Psoas muscle (tissue), 8 donors: ENCODE data around the gene TLX1. TPM values are rescaled to one million over a fixed set of nuclear protein-coding genes. Genes with fewer than 3 reads are reported as not detected.

Source experiments
- ATAC-seq, 4 donors: fragments of 200-7000 bp; cut with Tn5 transposase; one replicate each; pipeline ENCODE4 v1.9.1; 2020; ENCODE audit warnings: moderate library complexity in 3 of 4, mild to moderate bottlenecking in 2 of 4
- DNase-seq, 2 donors: peaks; one replicate each; pipeline ENCODE4 v3.0.0-alpha.2; 2020
- H3K27ac ChIP-seq: fragments of 200-600 bp; one replicate; pipeline ENCODE4 v1.8.0; 2022
- H3K27me3 ChIP-seq, 3 donors: fragments of 200-600 bp in 1 of 3; one replicate each; pipeline versions ENCODE4 v1.6.1 to v1.8.0; 2013 to 2022; ENCODE audit warnings: low read length in 2 of 3, mild to moderate bottlenecking in 2 of 3, moderate library complexity in 1 of 3; ENCODE audit not compliant: insufficient read depth in 3 of 3
- H3K36me3 ChIP-seq, 2 donors: fragments of 200-600 bp in 1 of 2; one replicate each; pipeline versions ENCODE4 v1.6.1 to v1.8.0; 2013 to 2022; ENCODE audit warnings: low read depth in 1 of 2, mild to moderate bottlenecking in 1 of 2, moderate library complexity in 1 of 2; ENCODE audit not compliant: insufficient read depth in 1 of 2
- H3K4me1 ChIP-seq: fragments of 200-600 bp; one replicate; pipeline ENCODE4 v1.8.0; 2022
- H3K4me3 ChIP-seq: fragments of 200-600 bp; one replicate; pipeline ENCODE4 v1.8.0; 2022; ENCODE audit warnings: mild to moderate bottlenecking
- H3K9me3 ChIP-seq: fragments of 200-600 bp; one replicate; pipeline ENCODE4 v1.8.0; 2022
- WGBS, 3 donors: extraction: QIAGEN DNeasy Blood & Tissue Kit; methylation state at CpG; one replicate each; pipeline versions ENCODE4 v1.1.6 to v1.1.7; 2013; 5-methylcytosine and 5-hydroxymethylcytosine counted together
- intact Hi-C, 2 donors: fragments of 100-400 bp; cut with DNase I; formaldehyde crosslinking; loops; one replicate each; pipeline versions ENCODE4 v1.11.0 to v1.14.2; 2022
- polyA plus RNA-seq, 3 donors: library from polyadenylated mRNA; stranded (reverse); fragments of 200-250 nt; gene quantifications; one replicate each; pipeline ENCODE4 v1.2.3, GENCODE V29; 2013
- total RNA-seq, 4 donors: library from RNA; stranded (reverse); fragmentation: NEBNext Ultra II Directional in 2 of 4; extraction: Animal tissue kit (Norgen Biotek cat#: 25700) in 2 of 4; gene quantifications; one replicate each; pipeline versions ENCODE4 v1.2.1 to v1.2.4, GENCODE V29; 2021 to 2023
- TF ChIP-seq, protein P1 (sequence below): fragments of 200-600 bp; IDR thresholded peaks from one replicate; pipeline ENCODE4 v1.8.0; 2022; ENCODE audit warnings: antibody characterized with exemption
- donor health status: healthy with polysubstance abuse.
- donor health status: DM: no; HTN: no; CAD: no; lungs with moderate emphysema.
- donor health status: Bipolar disorder and iron deficiency.
- donor health status: healthy.
- donor health status: DM: yes; HTN: yes; CAD: no.
- donor health status: DM: no; HTN: no; CAD: no.
- donor health status: DM: no; HTN: no; CAD: no.
- donor health status: DM: yes; HTN: yes; CAD: no.

Gene TLX1
- total and polyA plus RNA-seq, 7 donors, result not detected

DNA sequence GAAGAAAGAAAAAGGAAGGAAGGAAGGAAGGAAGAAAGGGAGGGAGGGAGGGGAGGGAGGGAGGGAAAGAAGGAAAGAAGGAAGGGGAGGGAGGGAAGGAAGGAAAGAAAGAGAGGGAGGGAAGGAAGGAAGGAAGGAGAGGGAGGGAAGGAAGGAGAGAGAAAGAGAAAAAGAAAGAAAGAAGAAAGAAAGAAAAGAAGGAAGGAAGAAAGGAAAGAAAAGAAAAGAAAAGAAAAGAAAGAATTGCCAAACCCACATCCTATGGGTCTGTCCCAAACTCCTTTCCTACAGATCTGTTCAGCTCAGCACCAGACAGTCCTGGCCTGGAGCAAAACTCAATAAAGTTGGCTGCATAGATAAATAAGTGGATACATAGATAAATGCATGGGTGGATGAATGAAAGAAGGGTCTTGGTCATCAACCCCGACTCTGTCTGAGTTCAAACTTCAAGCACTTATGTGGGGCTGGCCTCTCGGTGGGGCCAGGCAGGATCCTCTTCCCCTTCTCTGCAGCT is 17.2 kb upstream of the TLX1 start:
- Histone ChIP-seq H3K27me3 (peaks cover 0 to 33% (median 0%) of the 10 kb centered on the region in 3 donors), H3K27ac (no peak overlapping the region), H3K4me3 (no peak overlapping the region), H3K36me3 (no peaks in the 10 kb centered on the region), H3K9me3 (no peaks in the 10 kb centered on the region), H3K4me1 (no peaks in the 10 kb centered on the region)
- intact Hi-C loops, result no loop called here
- TF ChIP-seq, protein P1, sequence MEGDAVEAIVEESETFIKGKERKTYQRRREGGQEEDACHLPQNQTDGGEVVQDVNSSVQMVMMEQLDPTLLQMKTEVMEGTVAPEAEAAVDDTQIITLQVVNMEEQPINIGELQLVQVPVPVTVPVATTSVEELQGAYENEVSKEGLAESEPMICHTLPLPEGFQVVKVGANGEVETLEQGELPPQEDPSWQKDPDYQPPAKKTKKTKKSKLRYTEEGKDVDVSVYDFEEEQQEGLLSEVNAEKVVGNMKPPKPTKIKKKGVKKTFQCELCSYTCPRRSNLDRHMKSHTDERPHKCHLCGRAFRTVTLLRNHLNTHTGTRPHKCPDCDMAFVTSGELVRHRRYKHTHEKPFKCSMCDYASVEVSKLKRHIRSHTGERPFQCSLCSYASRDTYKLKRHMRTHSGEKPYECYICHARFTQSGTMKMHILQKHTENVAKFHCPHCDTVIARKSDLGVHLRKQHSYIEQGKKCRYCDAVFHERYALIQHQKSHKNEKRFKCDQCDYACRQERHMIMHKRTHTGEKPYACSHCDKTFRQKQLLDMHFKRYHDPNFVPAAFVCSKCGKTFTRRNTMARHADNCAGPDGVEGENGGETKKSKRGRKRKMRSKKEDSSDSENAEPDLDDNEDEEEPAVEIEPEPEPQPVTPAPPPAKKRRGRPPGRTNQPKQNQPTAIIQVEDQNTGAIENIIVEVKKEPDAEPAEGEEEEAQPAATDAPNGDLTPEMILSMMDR, result no peak
- no peak for DNase-seq
- WGBS, 3 donors, result 63 to 65% (median 65%) methylated on average over 2 of the region's 2 CpGs
- no peak for ATAC-seq

DNA sequence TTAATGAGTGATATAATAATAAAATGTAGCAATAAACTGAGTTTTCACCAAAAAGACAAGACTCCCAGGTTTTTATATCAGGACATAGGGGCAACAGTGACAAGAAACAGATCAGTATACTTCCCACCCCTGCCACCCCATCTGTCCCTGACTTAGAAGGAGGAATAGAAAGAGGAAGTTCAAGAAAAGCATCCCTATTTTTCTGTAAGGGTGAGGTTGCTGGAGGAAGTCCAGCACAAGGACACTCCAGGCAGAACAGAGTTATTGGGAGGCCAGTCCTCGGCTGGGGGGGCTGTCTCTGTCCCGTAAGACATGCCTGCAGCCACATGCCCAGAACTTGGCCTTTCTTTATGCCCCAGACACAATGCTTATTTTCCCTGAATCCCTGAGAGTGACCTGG is 16.5 kb upstream of the TLX1 start:
- peaks cover 0 to 40% (median 3%) of the 10 kb centered on the region in 3 donors for H3K27me3 ChIP-seq
- peak in 1 of 2 donors; percentile 8 for DNase-seq

DNA sequence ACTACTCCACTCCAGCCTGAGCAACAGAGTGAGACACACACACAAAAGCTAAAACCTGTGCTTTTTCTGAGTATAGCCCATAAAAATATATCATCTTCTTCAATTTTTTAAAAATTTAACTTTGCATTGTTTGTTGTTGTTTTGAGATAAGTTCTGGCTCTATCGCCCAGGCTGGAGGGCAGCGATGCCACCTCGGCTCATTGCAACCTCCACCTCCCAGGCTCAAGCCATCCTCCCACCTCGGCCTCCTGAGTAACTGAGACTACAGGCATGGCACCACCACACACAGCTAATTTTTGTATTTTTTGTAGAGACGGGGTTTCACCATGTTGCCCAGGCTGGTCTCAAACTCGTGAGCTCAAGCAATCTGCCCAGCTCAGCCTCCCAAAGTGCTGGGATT is 14.3 kb upstream of the TLX1 start:
- intact Hi-C loops, result no loop called here
- H3K27me3 ChIP-seq, result peaks cover 0 to 60% (median 13%) of the 10 kb centered on the region in 3 donors
- peak in 1 of 2 donors; percentile 23 for DNase-seq
- ATAC-seq, result no peak
- H3K9me3 ChIP-seq, result no peaks in the 10 kb centered on the region
- H3K27ac ChIP-seq, result no peak overlapping the region
- WGBS, 3 donors, result 84 to 87% (median 84%) methylated on average over 6 of the region's 6 CpGs
- H3K4me3 ChIP-seq, result no peak overlapping the region
- peaks cover 3% of the 10 kb centered on the region for H3K4me1 ChIP-seq
- H3K36me3 ChIP-seq, result no peaks in the 10 kb centered on the region
- TF ChIP-seq, protein P1, result no peak

More for the DNA sequence above, 16.5 kb upstream of the TLX1 start:
- Histone ChIP-seq H3K4me3 (no peak overlapping the region), H3K27ac (no peak overlapping the region), H3K36me3 (no peaks in the 10 kb centered on the region), H3K4me1 (no peaks in the 10 kb centered on the region), H3K9me3 (no peaks in the 10 kb centered on the region)
- 49 to 71% (median 66%) methylated on average over 2 of the region's 2 CpGs for WGBS, 3 donors
- ATAC-seq, result no peak
- TF ChIP-seq, protein P1, result no peak
- intact Hi-C loops, result no loop called here

DNA sequence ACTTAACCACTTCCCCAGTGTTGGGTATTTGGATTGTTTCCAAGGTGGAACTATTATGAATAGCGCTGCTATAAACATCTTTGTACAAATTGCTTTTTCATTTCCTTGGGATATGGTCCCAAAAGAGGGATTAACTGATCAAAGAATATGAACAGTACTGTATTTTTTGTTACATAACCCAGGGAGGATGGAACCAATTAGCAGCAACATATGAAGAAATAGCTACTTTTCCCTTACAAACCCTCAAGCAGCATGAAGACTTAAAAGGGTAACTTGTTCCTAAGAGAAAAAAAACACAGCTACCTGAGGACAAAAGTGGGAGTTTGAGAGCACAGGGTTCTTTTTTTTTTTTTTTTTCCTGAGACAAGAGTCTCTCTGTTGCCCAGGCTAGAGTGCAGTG is 13.1 kb upstream of the TLX1 start:
- Histone ChIP-seq H3K27ac (no peak overlapping the region), H3K4me3 (no peak overlapping the region), H3K27me3 (peaks cover 0 to 72% (median 26%) of the 10 kb centered on the region in 3 donors), H3K4me1 (peaks cover 7% of the 10 kb centered on the region), H3K9me3 (no peaks in the 10 kb centered on the region), H3K36me3 (no peaks in the 10 kb centered on the region)
- intact Hi-C loops, result no loop called here
- TF ChIP-seq, protein P1, result no peak
- 67 to 81% (median 71%) methylated on average over 1 of the region's 1 CpG for WGBS, 3 donors
- DNase-seq, result no peak
- ATAC-seq, result no peak

DNA sequence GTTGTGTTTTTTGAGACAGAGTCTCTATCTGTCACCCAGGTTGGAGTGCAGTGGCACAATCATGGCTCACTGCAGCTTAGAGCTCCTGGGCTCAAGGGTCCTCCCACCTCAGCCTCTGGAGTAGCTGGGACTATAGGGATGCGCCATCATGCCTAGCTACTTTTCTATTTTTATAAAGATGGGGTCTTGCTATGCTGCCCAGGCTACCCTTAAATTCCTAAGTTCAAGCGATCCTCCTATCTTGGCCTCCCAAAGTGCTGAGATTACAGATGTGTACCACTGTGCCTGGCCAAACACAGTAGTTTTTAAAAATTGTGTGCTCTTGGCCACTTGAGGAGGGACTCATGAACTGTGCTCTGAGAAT is 10.6 kb upstream of the TLX1 start:
- intact Hi-C loops, result no loop called here
- Histone ChIP-seq H3K27me3 (peaks cover 0 to 91% (median 44%) of the 10 kb centered on the region in 3 donors), H3K4me1 (peaks cover 13% of the 10 kb centered on the region), H3K4me3 (peak overlapping the region; percentile 75), H3K27ac (no peak overlapping the region), H3K36me3 (no peaks in the 10 kb centered on the region), H3K9me3 (no peaks in the 10 kb centered on the region)
- 91 to 97% (median 95%) methylated on average over 2 of the region's 2 CpGs for WGBS, 3 donors
- TF ChIP-seq, protein P1, result no peak
- no peak for ATAC-seq
- peak in 1 of 2 donors; percentile 3 for DNase-seq
